ENCODE measurements around the gene KATNAL2.
A peak's percentile ranks its signal among the peaks of the same experiment; 100 is the strongest.

KATNAL2 gene

DNA sequence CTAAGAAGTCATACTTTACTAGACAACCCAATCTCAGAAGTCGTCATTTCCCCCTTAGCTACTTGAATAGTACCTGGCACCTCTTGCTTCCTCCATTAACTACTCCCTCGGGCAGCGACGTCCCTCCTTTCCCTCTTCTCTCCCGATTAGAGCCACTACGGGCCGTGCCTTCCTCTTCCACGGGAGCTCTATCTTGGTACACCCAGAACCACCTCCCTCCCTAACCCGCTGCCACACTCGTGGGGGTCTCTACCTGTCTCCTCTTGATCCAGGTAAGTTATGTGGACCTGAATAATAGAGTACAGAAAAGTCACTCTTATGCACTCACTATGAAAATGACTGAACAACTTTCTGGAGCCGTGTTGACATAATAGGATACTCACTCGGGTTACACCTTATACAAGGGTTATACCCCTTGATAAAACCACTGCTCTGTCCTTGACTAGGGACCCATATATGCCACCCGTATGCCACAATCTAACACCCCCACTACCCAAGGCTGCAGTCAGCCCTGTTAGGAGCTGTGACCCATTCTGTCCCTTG lies 233.5 kb downstream of the KATNAL2 start:
- H3K27me3 ChIP-seq (ENCODE audit: control insufficient read depth, insufficient read depth, low read length), result no peaks in the 10 kb centered on the region
- H3K4me3 ChIP-seq (ENCODE audit: low read depth, low read length), result peak overlapping the region; percentile 89
- H3K4me2 ChIP-seq (ENCODE audit: low read length), result peak overlapping the region; percentile 98
- H3K9ac ChIP-seq, result peak overlapping the region; percentile 70
- peaks cover 9% of the 10 kb centered on the region for H3K79me2 ChIP-seq
- TF ChIP-seq, protein P1, sequence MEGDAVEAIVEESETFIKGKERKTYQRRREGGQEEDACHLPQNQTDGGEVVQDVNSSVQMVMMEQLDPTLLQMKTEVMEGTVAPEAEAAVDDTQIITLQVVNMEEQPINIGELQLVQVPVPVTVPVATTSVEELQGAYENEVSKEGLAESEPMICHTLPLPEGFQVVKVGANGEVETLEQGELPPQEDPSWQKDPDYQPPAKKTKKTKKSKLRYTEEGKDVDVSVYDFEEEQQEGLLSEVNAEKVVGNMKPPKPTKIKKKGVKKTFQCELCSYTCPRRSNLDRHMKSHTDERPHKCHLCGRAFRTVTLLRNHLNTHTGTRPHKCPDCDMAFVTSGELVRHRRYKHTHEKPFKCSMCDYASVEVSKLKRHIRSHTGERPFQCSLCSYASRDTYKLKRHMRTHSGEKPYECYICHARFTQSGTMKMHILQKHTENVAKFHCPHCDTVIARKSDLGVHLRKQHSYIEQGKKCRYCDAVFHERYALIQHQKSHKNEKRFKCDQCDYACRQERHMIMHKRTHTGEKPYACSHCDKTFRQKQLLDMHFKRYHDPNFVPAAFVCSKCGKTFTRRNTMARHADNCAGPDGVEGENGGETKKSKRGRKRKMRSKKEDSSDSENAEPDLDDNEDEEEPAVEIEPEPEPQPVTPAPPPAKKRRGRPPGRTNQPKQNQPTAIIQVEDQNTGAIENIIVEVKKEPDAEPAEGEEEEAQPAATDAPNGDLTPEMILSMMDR (IDR thresholded peaks at IDR 0.05), result no peak
- peak overlapping the region; percentile 81 for H3K27ac ChIP-seq
- H2AFZ ChIP-seq, result peak overlapping the region; percentile 93
- peaks cover 6% of the 10 kb centered on the region for H3K4me1 ChIP-seq
- H3K36me3 ChIP-seq (ENCODE audit: control insufficient read depth, insufficient read depth, low read length), result no peaks in the 10 kb centered on the region
- no peaks in the 10 kb centered on the region for H3K9me3 ChIP-seq (ENCODE audit: control insufficient read depth, low read length)

DNA sequence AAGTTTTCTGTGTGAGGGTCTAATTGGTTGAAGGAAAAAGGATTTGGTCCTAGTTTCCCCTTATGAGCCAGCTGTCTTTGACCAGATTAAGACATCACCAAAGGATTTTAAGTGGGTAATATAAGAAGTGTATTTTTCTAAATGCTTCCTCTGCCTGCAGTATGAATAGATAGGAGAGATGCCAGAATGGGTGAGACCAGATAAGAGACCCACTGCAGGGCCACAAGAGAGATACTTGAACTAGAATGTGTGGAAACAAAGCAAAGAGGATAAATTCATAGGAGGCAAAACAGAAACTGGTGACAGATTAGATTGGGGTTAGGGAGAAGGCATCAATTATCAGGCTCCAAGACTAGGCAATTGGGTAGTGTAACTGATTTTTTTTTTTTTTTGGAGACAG lies 234.0 kb downstream of the KATNAL2 start:
- H3K27me3 ChIP-seq (ENCODE audit: control insufficient read depth, insufficient read depth, low read length), result no peaks in the 10 kb centered on the region
- H3K9me3 ChIP-seq (ENCODE audit: control insufficient read depth, low read length), result no peaks in the 10 kb centered on the region
- H3K4me3 ChIP-seq (ENCODE audit: low read depth, low read length), result peak overlapping the region; percentile 89
- peak overlapping the region; percentile 93 for H2AFZ ChIP-seq
- no peak overlapping the region for H3K9ac ChIP-seq
- H3K79me2 ChIP-seq, result peaks cover 9% of the 10 kb centered on the region
- peaks cover 6% of the 10 kb centered on the region for H3K4me1 ChIP-seq
- peak overlapping the region; percentile 98 for H3K4me2 ChIP-seq (ENCODE audit: low read length)
- peak overlapping the region; percentile 81 for H3K27ac ChIP-seq
- TF ChIP-seq, protein P1 (IDR thresholded peaks at IDR 0.05), result no peak
- H3K36me3 ChIP-seq (ENCODE audit: control insufficient read depth, insufficient read depth, low read length), result no peaks in the 10 kb centered on the region

Data from parathyroid adenoma (tissue), 2 donors.